Thoracic aorta (tissue), 2 donors: ENCODE results near the gene ZNF43. TPM values are rescaled to one million over a fixed set of nuclear protein-coding genes. Genes with fewer than 3 reads are reported as not detected.

Experiments used
- ATAC-seq: fragments of 150-250 bp; one replicate; pipeline ENCODE4 v1.8.0; 2017; ENCODE audit warnings: low read depth; ENCODE audit not compliant: insufficient number of reproducible peaks, low FRiP score
- DNase-seq: peaks from one replicate; pipeline ENCODE4 v3.0.0-alpha.2; 2020; ENCODE audit warnings: low spot score
- H3K27ac ChIP-seq, 2 donors: fragments of 200-600 bp; sonication (generic); 1 replicate in 1 of 2; 2 replicates in 1 of 2; pipeline ENCODE4 v1.5.1; 2016; ENCODE audit warnings: mild to moderate bottlenecking in 2 of 2, moderate library complexity in 2 of 2
- H3K27me3 ChIP-seq: fragments of 200-600 bp; sonication (generic); replicated peaks from 2 replicates; pipeline ENCODE4 v1.6.0; 2016; ENCODE audit warnings: mild to moderate bottlenecking; ENCODE audit not compliant: insufficient read depth
- H3K36me3 ChIP-seq: fragments of 200-600 bp; sonication (generic); one replicate; pipeline ENCODE4 v1.5.1; 2016
- H3K4me1 ChIP-seq, 2 donors: fragments of 200-600 bp; sonication (generic); 1 replicate in 1 of 2; 2 replicates in 1 of 2; pipeline versions ENCODE4 v1.5.1 to v1.6.0; 2016; ENCODE audit warnings: low read depth in 2 of 2, mild to moderate bottlenecking in 1 of 2; ENCODE audit not compliant: control insufficient read depth in 1 of 2
- H3K4me3 ChIP-seq: fragments of 200-600 bp; sonication (generic); 2 replicates; pipeline ENCODE4 v1.5.1; 2016; ENCODE audit warnings: mild to moderate bottlenecking
- H3K9me3 ChIP-seq: fragments of 200-600 bp; sonication (generic); 2 replicates; pipeline ENCODE4 v1.5.1; 2016
- CTCF ChIP-seq: fragments of 200-600 bp; sonication (generic); IDR thresholded peaks from one replicate; pipeline ENCODE4 v1.5.1; 2019; ENCODE audit warnings: antibody characterized with exemption
- total RNA-seq, 2 donors: library from RNA; depleted of rRNA; stranded (reverse); fragments of >200 nt; gene quantifications; one replicate each; pipeline versions ENCODE4 v1.1.0 to v1.2.3, GENCODE V29; 2016

ZNF43 gene
- total RNA-seq, 2 donors from 2014 or later = 14.5 to 20.7 TPM

- TF ChIP-seq CTCF = no peak
- no peaks in the 10 kb centered on the region for H3K36me3 ChIP-seq
These were observed 12.7 kb upstream of the ZNF43 start for GRCh38 chr19:21848706-21849105.

DNA sequence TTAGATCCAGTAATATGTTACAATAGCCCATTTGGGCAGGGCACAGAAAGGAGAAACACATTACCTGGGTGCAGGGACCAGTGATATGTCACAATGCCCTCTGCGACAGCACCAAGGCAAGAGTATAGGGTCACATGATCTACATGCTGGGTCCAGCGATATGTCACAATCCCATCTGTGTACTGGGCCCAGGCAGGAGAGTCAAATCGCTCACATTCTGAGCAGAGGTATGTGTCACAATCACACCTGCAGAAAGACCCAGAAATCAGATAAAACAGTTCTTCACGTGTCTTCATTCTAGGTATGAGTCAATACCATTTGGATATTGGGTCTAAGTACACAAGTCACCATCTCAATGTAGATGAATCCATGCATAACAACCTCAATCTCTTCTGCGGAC lies 7.1 kb upstream of the ZNF43 start:
- Histone ChIP-seq H3K4me1 (no peaks in the 10 kb centered on the region), H3K27ac (no peak overlapping the region), H3K4me3 (no peak overlapping the region), H3K36me3 (peaks cover 17% of the 10 kb centered on the region), H3K27me3 (no peaks in the 10 kb centered on the region), H3K9me3 (no peaks in the 10 kb centered on the region)
- no peak for ATAC-seq
- no peak for DNase-seq
- no peak for TF ChIP-seq CTCF

More at GRCh38 chr19:21848706-21849105, 12.7 kb upstream of the ZNF43 start:
- H3K9me3 ChIP-seq = no peaks in the 10 kb centered on the region
- no peak for ATAC-seq
- H3K27me3 ChIP-seq = no peaks in the 10 kb centered on the region
- DNase-seq = no peak
- H3K27ac ChIP-seq = no peak overlapping the region
- H3K4me1 ChIP-seq = peaks cover 0 to 7% of the 10 kb centered on the region in 2 donors
- H3K4me3 ChIP-seq = no peak overlapping the region

DNA sequence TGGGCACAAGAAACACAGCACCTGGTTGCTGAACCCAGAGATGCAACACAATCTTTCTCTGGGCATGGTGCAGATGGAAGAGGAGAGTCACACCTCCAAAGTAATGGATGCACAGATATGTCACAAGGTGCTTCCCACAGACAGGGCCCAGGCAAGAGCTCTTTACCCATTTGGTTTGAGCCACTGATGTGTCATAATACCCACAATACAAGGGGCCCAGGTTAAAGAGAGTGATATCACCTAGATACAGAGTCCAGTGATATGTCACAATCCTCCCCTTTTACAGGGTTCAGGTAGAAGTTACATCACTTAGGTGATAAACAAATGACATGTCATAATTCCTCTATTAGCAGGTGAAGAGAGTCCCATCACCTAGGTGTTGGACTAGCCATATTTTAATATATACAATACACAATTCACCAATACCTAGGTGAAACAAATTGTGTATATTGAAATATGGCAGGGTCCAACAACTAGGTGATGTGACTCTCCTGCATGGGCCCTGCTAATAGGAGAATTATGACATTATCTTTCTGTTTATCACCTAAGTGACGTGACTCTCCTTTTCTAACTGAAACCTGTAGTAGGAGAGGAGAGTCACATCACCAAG lies 5.6 kb upstream of the ZNF43 start:
- Histone ChIP-seq H3K27me3 (no peaks in the 10 kb centered on the region), H3K4me3 (no peak overlapping the region), H3K36me3 (peaks cover 17% of the 10 kb centered on the region), H3K27ac (no peak overlapping the region), H3K9me3 (no peaks in the 10 kb centered on the region), H3K4me1 (peaks cover under 1 to 2% of the 10 kb centered on the region in 2 donors)
- no peak for DNase-seq
- TF ChIP-seq CTCF = no peak
- no peak for ATAC-seq

GRCh38 chr19:21841081-21841480 lies 5.1 kb upstream of the ZNF43 start:
- TF ChIP-seq CTCF = no peak
- Histone ChIP-seq H3K4me1 (peaks cover 3 to 6% of the 10 kb centered on the region in 2 donors), H3K4me3 (no peak overlapping the region), H3K9me3 (no peaks in the 10 kb centered on the region), H3K36me3 (peaks cover 17% of the 10 kb centered on the region), H3K27me3 (no peaks in the 10 kb centered on the region), H3K27ac (no peak overlapping the region)
- ATAC-seq = no peak
- no peak for DNase-seq

GRCh38 chr19:21839976-21840375 lies 4.0 kb upstream of the ZNF43 start:
- peaks cover 3 to 6% of the 10 kb centered on the region in 2 donors for H3K4me1 ChIP-seq
- no peaks in the 10 kb centered on the region for H3K27me3 ChIP-seq
- no peak overlapping the region for H3K4me3 ChIP-seq
- H3K36me3 ChIP-seq = peaks cover 17% of the 10 kb centered on the region
- no peak for DNase-seq
- no peak for ATAC-seq
- H3K27ac ChIP-seq = no peak overlapping the region
- TF ChIP-seq CTCF = no peak
- H3K9me3 ChIP-seq = no peaks in the 10 kb centered on the region
